NCI-H1105 (cell line): Measurements from ENCODE around the gene PPIL3.

Experiments used
- DNase-seq: peaks from one replicate; lab custom pipeline; 2025; lab: John Stamatoyannopoulos, UW

The PPIL3 gene

GRCh38 chr2:200860092-200860795 is 28.6 kb downstream of the PPIL3 start:
- DNase-seq, result no peak

GRCh38 chr2:200856806-200857205 is 32.1 kb downstream of the PPIL3 start:
- no peak for DNase-seq

GRCh38 chr2:200852605-200853004 is 36.3 kb downstream of the PPIL3 start:
- no peak for DNase-seq

GRCh38 chr2:200851398-200852248 is 37.3 kb downstream of the PPIL3 start:
- DNase-seq, result no peak

GRCh38 chr2:200850512-200851256 is 38.2 kb downstream of the PPIL3 start:
- DNase-seq, result no peak

- no peak for DNase-seq
Observed at GRCh38 chr2:200847939-200848338, 40.9 kb downstream of the PPIL3 start.

- no peak for DNase-seq
Observed at GRCh38 chr2:200847269-200847668, 41.6 kb downstream of the PPIL3 start.

- no peak for DNase-seq
Observed at GRCh38 chr2:200845669-200846325, 43.1 kb downstream of the PPIL3 start.

GRCh38 chr2:200845194-200845593 is 43.7 kb downstream of the PPIL3 start:
- DNase-seq, result no peak

- DNase-seq, result no peak
Observed at GRCh38 chr2:200843993-200844948, 44.6 kb downstream of the PPIL3 start.

- no peak for DNase-seq
Observed at GRCh38 chr2:200839513-200839912, 49.4 kb downstream of the PPIL3 start.

GRCh38 chr2:200834701-200835100 is 54.2 kb downstream of the PPIL3 start:
- no peak for DNase-seq

GRCh38 chr2:200829258-200829655 is 59.6 kb downstream of the PPIL3 start:
- no peak for DNase-seq

GRCh38 chr2:200828572-200829257 is 60.2 kb downstream of the PPIL3 start:
- no peak for DNase-seq

GRCh38 chr2:200828104-200828503 is 60.8 kb downstream of the PPIL3 start:
- no peak for DNase-seq

- no peak for DNase-seq
Observed at GRCh38 chr2:200821686-200822245, 67.1 kb downstream of the PPIL3 start.
